Progenitor cell of endocrine pancreas (in vitro differentiated cells): Measurements from ENCODE around the gene XYLT2. TPM values are rescaled to one million over a fixed set of nuclear protein-coding genes. Genes with fewer than 3 reads are reported as not detected.

Experiments
- DNase-seq: peaks from one replicate; pipeline ENCODE4 v3.0.0; 2021; ENCODE audit warnings: low spot score; ENCODE audit not compliant: unreplicated experiment
- H3K27ac Mint-ChIP-seq: 2 replicates; pipeline ENCODE4 v1.8.0; 2021; ENCODE audit warnings: mild to moderate bottlenecking, moderate library complexity, mixed read lengths
- H3K27me3 Mint-ChIP-seq: 2 replicates; pipeline ENCODE4 v1.8.0; 2021; ENCODE audit warnings: mixed read lengths
- H3K36me3 Mint-ChIP-seq: 2 replicates; pipeline ENCODE4 v1.8.0; 2022; ENCODE audit warnings: mixed read lengths; ENCODE audit not compliant: insufficient read depth
- H3K4me1 Mint-ChIP-seq: 2 replicates; pipeline ENCODE4 v1.8.0; 2021; ENCODE audit warnings: low read depth, mixed read lengths
- H3K4me3 Mint-ChIP-seq: 2 replicates; pipeline ENCODE4 v1.8.0; 2021; ENCODE audit warnings: low read depth, mild to moderate bottlenecking, moderate library complexity, mixed read lengths
- H3K9me3 Mint-ChIP-seq: 2 replicates; pipeline ENCODE4 v1.8.0; 2021; ENCODE audit warnings: low read depth, mixed read lengths
- CTCF ChIP-seq: fragments of 200-600 bp; sonication (generic); IDR thresholded peaks from one replicate; pipeline ENCODE4 v1.5.0; 2021; ENCODE audit warnings: antibody characterized with exemption, mild to moderate bottlenecking; ENCODE audit not compliant: unreplicated experiment
- total RNA-seq: library from RNA; stranded (reverse); gene quantifications from 2 replicates; pipeline ENCODE4 v1.2.1, GENCODE V29; 2021

XYLT2 gene
- total RNA-seq, 1 donor from 2014 or later, result 28.6 TPM

DNA sequence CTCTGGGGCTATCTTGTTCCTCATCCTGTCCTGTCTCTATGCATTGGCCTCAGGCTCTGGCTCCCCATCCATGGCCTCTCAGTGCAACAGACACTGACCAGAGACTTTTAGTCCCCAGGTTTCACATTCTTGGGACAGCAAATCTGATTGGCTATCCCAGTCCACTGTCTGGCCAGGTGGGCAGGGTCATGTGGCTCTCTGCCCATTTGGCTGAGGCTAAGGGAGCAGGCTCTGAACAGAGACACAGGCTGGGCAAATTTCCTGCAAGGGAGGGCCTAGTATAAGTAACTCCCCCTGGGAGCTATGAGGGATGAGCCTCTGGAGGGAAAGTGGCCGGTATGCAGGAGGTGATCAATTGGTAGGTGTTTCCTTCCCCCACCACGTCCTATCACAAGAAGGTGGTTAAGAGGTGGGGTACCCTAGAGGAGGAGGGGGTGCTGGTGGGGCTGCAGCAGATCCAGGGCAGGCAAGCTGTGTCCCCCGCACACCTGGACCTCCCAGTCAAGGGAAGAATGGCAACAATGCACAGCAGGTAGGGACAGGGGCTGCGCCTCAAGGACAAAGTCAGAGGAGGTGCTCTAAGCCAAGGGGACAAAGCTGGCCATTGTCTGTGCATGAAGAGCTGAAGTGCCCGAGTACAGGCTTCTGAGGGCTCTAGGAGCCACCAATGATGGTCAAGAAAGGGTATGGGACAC is 13.2 kb downstream of the XYLT2 start:
- DNase-seq, result no peak
- no peak overlapping the region for H3K4me3 Mint-ChIP-seq
- peaks cover 5% of the 10 kb centered on the region for H3K36me3 Mint-ChIP-seq
- H3K27me3 Mint-ChIP-seq, result no peaks in the 10 kb centered on the region
- peaks cover 14% of the 10 kb centered on the region for H3K4me1 Mint-ChIP-seq
- TF ChIP-seq CTCF, result no peak
- H3K9me3 Mint-ChIP-seq, result no peaks in the 10 kb centered on the region
- no peak overlapping the region for H3K27ac Mint-ChIP-seq

DNA sequence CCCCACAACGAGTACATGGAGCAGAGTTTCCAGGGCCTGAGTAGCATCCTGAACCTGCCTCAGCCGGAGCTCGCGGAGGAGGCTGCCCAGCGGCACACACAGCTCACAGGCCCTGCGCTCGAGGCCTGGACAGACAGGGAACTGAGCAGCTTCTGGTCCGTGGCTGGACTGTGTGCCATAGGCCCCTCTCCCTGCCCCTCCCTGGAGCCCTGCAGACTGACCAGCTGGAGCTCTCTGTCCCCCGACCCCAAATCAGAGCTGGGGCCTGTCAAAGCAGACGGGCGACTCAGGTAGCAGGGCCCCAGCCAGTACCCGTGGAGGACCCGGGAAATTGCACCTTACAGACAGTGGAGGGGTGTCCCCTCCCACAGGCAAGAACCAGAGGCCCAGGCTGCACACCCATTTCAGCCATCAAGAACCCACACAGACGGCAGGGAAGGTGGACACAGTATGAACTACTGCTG is 14.1 kb downstream of the XYLT2 start:
- H3K9me3 Mint-ChIP-seq, result no peaks in the 10 kb centered on the region
- no peak for TF ChIP-seq CTCF
- H3K4me3 Mint-ChIP-seq, result no peak overlapping the region
- no peak overlapping the region for H3K27ac Mint-ChIP-seq
- no peaks in the 10 kb centered on the region for H3K27me3 Mint-ChIP-seq
- no peak for DNase-seq
- H3K4me1 Mint-ChIP-seq, result peaks cover 17% of the 10 kb centered on the region
- H3K36me3 Mint-ChIP-seq, result peaks cover 3% of the 10 kb centered on the region

GRCh38 chr17:50360486-50361115 is 14.7 kb downstream of the XYLT2 start:
- Mint-ChIP-seq H3K27me3 (no peaks in the 10 kb centered on the region), H3K9me3 (no peaks in the 10 kb centered on the region), H3K36me3 (peaks cover 2% of the 10 kb centered on the region), H3K27ac (no peak overlapping the region), H3K4me3 (no peak overlapping the region), H3K4me1 (peaks cover 17% of the 10 kb centered on the region)
- no peak for TF ChIP-seq CTCF
- DNase-seq, result no peak

DNA sequence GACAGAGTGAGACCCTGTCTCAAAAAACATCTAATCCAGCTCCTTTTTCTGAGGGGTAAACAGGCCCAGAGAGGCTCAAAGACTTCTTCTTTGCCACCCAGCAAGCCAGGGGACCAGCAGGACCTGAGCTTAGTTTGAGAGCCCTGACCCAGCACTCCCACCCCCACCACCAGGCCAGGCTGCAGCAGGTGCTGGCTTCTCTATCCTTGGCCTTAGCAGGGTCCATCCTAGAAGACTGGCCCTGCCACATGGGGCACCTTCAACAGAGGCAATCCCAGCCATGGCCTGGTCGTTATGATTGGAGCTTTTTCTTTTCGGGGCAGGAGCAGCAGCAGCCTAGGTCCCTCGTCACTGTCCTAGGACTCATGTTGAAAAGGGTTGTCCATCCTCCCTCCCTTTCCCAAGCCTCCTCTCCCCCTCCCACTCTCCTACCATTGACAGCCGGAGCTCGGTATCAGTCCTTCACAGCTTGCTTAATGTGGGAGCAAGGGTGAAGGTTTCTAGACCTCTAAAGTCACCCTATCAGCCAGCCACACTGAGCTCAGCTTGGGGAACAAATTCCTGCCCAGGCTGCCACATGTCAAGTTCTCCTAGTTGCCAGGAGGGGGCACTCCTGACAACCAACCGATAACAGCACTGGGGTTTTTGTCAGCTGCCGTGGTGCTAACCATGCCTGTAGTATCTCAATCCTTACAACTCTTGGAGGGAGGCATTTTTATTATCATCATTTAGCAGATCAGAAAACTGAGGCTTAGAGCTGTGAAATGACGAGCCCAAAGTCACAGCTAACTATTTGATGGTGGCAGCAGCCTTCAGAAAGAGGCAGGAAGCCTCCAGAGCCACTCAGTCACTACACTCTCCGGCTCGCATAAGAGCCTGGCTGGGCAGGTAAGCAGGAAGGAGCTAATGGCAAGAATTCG is 15.9 kb downstream of the XYLT2 start:
- H3K36me3 Mint-ChIP-seq, result peaks cover 4% of the 10 kb centered on the region
- H3K27me3 Mint-ChIP-seq, result no peaks in the 10 kb centered on the region
- peak overlapping the region; percentile 82 for H3K27ac Mint-ChIP-seq
- H3K4me3 Mint-ChIP-seq, result no peak overlapping the region
- H3K4me1 Mint-ChIP-seq, result peaks cover 17% of the 10 kb centered on the region
- TF ChIP-seq CTCF, result peak; percentile 75
- no peaks in the 10 kb centered on the region for H3K9me3 Mint-ChIP-seq
- no peak for DNase-seq

DNA sequence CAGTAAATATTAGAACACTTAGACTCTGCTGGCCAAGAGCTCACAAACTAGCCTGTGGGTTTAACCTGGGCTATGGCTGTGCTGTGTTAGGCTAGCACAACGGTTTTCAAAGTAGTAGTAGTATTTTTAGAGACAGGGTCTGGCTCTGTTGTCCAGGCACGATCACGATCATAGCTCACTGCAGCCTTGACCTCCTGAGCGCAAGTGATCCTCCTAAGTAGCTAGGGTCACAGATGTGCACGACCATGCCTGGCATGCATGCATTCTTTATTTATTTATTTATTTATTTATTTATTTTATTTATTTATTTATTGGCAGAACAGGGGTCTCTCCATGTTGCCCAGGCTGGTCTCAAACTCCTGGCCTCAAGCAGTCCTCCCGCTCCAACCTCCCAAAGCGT is 16.7 kb downstream of the XYLT2 start:
- Mint-ChIP-seq H3K4me3 (no peak overlapping the region), H3K27me3 (no peaks in the 10 kb centered on the region), H3K27ac (no peak overlapping the region), H3K4me1 (peaks cover 17% of the 10 kb centered on the region), H3K9me3 (no peaks in the 10 kb centered on the region), H3K36me3 (peaks cover 4% of the 10 kb centered on the region)
- no peak for DNase-seq
- no peak for TF ChIP-seq CTCF
